HG03558 (cell line): ENCODE measurements around the gene SCGB2B2.
"Not testable (repeated sequence)": the region's sequence is repeated elsewhere in the genome, so short reads cannot be mapped to it uniquely, and the experiment has no call there.

Experiments used
- ATAC-seq: cut with Tn5 transposase; IDR thresholded peaks from one replicate; pipeline ENCODE4 v1.9.1; 2021; ENCODE audit warnings: moderate number of reproducible peaks; ENCODE audit not compliant: unreplicated experiment; ENCODE audit errors: extremely low read depth

Gene SCGB2B2

GRCh38 chr19:34676697-34677385, at the start of gene SCGB2B2:
Gene SCGB2B2 (minus strand): TSS chr19:34677159. CDS start chr19:34594563, 82,596 bp downstream.
- peak; percentile 22 for ATAC-seq

GRCh38 chr19:34725400-34725799, 48.4 kb upstream of the SCGB2B2 start:
- ATAC-seq = no peak

GRCh38 chr19:34722353-34722752, 45.4 kb upstream of the SCGB2B2 start:
- ATAC-seq = no peak

- ATAC-seq = no peak
Observed at GRCh38 chr19:34715357-34715756, 38.4 kb upstream of the SCGB2B2 start.

- no peak for ATAC-seq
Observed at GRCh38 chr19:34713262-34713637, 36.3 kb upstream of the SCGB2B2 start.

- no peak for ATAC-seq
Observed at GRCh38 chr19:34712395-34713261, 35.7 kb upstream of the SCGB2B2 start.

GRCh38 chr19:34711890-34712289, 34.9 kb upstream of the SCGB2B2 start:
- ATAC-seq = no peak

GRCh38 chr19:34707661-34708060, 30.7 kb upstream of the SCGB2B2 start:
- ATAC-seq = no peak

- no peak for ATAC-seq
Observed at GRCh38 chr19:34692549-34692948, 15.6 kb upstream of the SCGB2B2 start.

- no peak for ATAC-seq
Observed at GRCh38 chr19:34690372-34690771, 13.4 kb upstream of the SCGB2B2 start.

- no peak for ATAC-seq
Observed at GRCh38 chr19:34688592-34688991, 11.6 kb upstream of the SCGB2B2 start.

- ATAC-seq = no peak
Observed at GRCh38 chr19:34687348-34687747, 10.4 kb upstream of the SCGB2B2 start.

GRCh38 chr19:34686455-34686854, 9.5 kb upstream of the SCGB2B2 start:
- ATAC-seq = no peak

- ATAC-seq = not testable (repeated sequence)
Observed at GRCh38 chr19:34685266-34685665, 8.3 kb upstream of the SCGB2B2 start.

GRCh38 chr19:34681478-34681877, 4.5 kb upstream of the SCGB2B2 start:
- no peak for ATAC-seq

GRCh38 chr19:34678421-34678820, 1.5 kb upstream of the SCGB2B2 start:
- ATAC-seq = no peak

- no peak for ATAC-seq
Observed at GRCh38 chr19:34678085-34678412, 1.1 kb upstream of the SCGB2B2 start.

- ATAC-seq = peak; percentile 62
Observed at GRCh38 chr19:34677386-34678084, 576 bp upstream of the SCGB2B2 start, which contains the start of gene ZNF302. Gene ZNF302 (plus strand): TSS chr19:34677678. CDS start chr19:34678805, 1,127 bp downstream.

GRCh38 chr19:34675919-34676318, 1.0 kb downstream of the SCGB2B2 start:
- ATAC-seq = no peak

- ATAC-seq = no peak
Observed at GRCh38 chr19:34675250-34675649, 1.7 kb downstream of the SCGB2B2 start.

- ATAC-seq = no peak
Observed at GRCh38 chr19:34673590-34673989, 3.4 kb downstream of the SCGB2B2 start.
